IMR-90 (cell line): ENCODE results near the gene ACOX1. TPM values are rescaled to one million over a fixed set of nuclear protein-coding genes. Genes with fewer than 3 reads are reported as not detected.

Experiments
- ATAC-seq: fragments of 200-7000 bp; cut with Tn5 transposase; 2 replicates; pipeline ENCODE4 v1.9.1; 2020; ENCODE audit warnings: low read depth, mild to moderate bottlenecking, moderate library complexity
- BruUV-seq: library from RNA; stranded (reverse); fragments of 400-500 nt; replicated peaks from 2 replicates; lab custom pipeline; 2021; lab: Mats Ljungman, UMichigan
- CTCF ChIA-PET: fragments of 300-600 bp; formaldehyde crosslinking; extraction: SDS; loops from one replicate; lab custom pipeline; 2021; ENCODE audit warnings: antibody characterized with exemption; lab: Yijun Ruan, JAX
- POLR2A ChIA-PET: fragments of 300-600 bp; sonication (Branson Sonifier 250); formaldehyde crosslinking; loops from one replicate; lab custom pipeline; 2022; ENCODE audit warnings: antibody characterized with exemption; ENCODE audit not compliant: unreplicated experiment; lab: Charles Lee
- DNase-seq: peaks from one replicate; pipeline ENCODE4 v3.0.0; 2013
- H2AFZ ChIP-seq: replicated peaks from 2 replicates; pipeline ENCODE3; 2013; ENCODE audit warnings: low read length, mild to moderate bottlenecking; ENCODE audit not compliant: poor library complexity
- H2AK5ac ChIP-seq: 2 replicates; pipeline ENCODE4 v1.6.1; 2013; ENCODE audit warnings: low read depth, low read length, inconsistent platforms
- H2AK9ac ChIP-seq: replicated peaks from 2 replicates; pipeline ENCODE3; 2013; ENCODE audit warnings: mild to moderate bottlenecking, low read depth, low read length, moderate library complexity; ENCODE audit not compliant: poor library complexity
- H2BK120ac ChIP-seq: 2 replicates; pipeline ENCODE4 v1.6.1; 2013; ENCODE audit warnings: low read depth, low read length, inconsistent platforms
- H2BK15ac ChIP-seq: 3 replicates; pipeline ENCODE4 v1.6.1; 2013; ENCODE audit warnings: low read depth, low read length, inconsistent platforms
- H2BK20ac ChIP-seq: 2 replicates; pipeline ENCODE4 v1.6.1; 2013; ENCODE audit warnings: low read depth, mild to moderate bottlenecking, inconsistent platforms, low read length, moderate library complexity
- H2BK5ac ChIP-seq: 2 replicates; pipeline ENCODE4 v1.6.1; 2013; ENCODE audit warnings: mild to moderate bottlenecking, low read depth, low read length, inconsistent platforms; ENCODE audit not compliant: poor library complexity, severe bottlenecking
- H3K14ac ChIP-seq: replicated peaks from 2 replicates; pipeline ENCODE4 v1.6.1; 2013; ENCODE audit warnings: low read depth, low read length, inconsistent platforms
- H3K18ac ChIP-seq: 2 replicates; pipeline ENCODE4 v1.6.1; 2013; ENCODE audit warnings: low read depth, low read length, control low read depth
- H3K23ac ChIP-seq: 2 replicates; pipeline ENCODE4 v1.6.1; 2013; ENCODE audit warnings: low read depth, low read length, inconsistent platforms
- H3K27ac ChIP-seq: 2 replicates; pipeline ENCODE4 v1.5.1; 2013; ENCODE audit warnings: mild to moderate bottlenecking, control low read depth, low read length; ENCODE audit not compliant: insufficient read depth
- H3K27me3 ChIP-seq: 2 replicates; pipeline ENCODE4 v1.6.1; 2013; ENCODE audit warnings: low read length; ENCODE audit not compliant: control insufficient read depth, insufficient read depth
- H3K36me3 ChIP-seq: 2 replicates; pipeline ENCODE4 v1.6.1; 2013; ENCODE audit warnings: low read length, mixed read lengths; ENCODE audit not compliant: control insufficient read depth, insufficient read depth
- H3K4ac ChIP-seq: 2 replicates; pipeline ENCODE4 v1.6.1; 2013; ENCODE audit warnings: low read depth, low read length, inconsistent platforms
- H3K4me1 ChIP-seq: 2 replicates; pipeline ENCODE4 v1.6.1; 2013; ENCODE audit warnings: low read length, mixed read lengths; ENCODE audit not compliant: control insufficient read depth, insufficient read depth
- H3K4me2 ChIP-seq: 2 replicates; pipeline ENCODE4 v1.6.1; 2013; ENCODE audit warnings: low read depth, mild to moderate bottlenecking, control low read depth, low read length, moderate library complexity
- H3K4me3 ChIP-seq: 2 replicates; pipeline ENCODE4 v1.5.1; 2013; ENCODE audit warnings: low read depth, mild to moderate bottlenecking, control low read depth, low read length, moderate library complexity; ENCODE audit not compliant: insufficient read depth
- H3K56ac ChIP-seq: 2 replicates; pipeline ENCODE4 v1.6.1; 2013; ENCODE audit warnings: low read length, inconsistent platforms; ENCODE audit not compliant: insufficient read depth; ENCODE audit errors: extremely low read depth
- H3K79me1 ChIP-seq, 2 experiments: 2 replicates each; pipeline ENCODE4 v1.6.1; 2013; ENCODE audit warnings: low read length in 2 of 2, inconsistent platforms in 1 of 2, low read depth in 1 of 2
- H3K9ac ChIP-seq: 2 replicates; pipeline ENCODE4 v1.6.1; 2013; ENCODE audit warnings: low read depth, low read length, control low read depth
- H3K9me1 ChIP-seq: 2 replicates; pipeline ENCODE4 v1.6.1; 2013; ENCODE audit warnings: low read length, inconsistent platforms; ENCODE audit not compliant: insufficient read depth
- H3K9me3 ChIP-seq: 2 replicates; pipeline ENCODE4 v1.6.1; 2013; ENCODE audit warnings: low read length; ENCODE audit not compliant: control insufficient read depth, insufficient read depth
- H4K20me1 ChIP-seq: 2 replicates; pipeline ENCODE4 v1.6.1; 2013; ENCODE audit warnings: low read length, inconsistent platforms; ENCODE audit not compliant: insufficient read depth
- H4K5ac ChIP-seq: 2 replicates; pipeline ENCODE4 v1.6.1; 2013; ENCODE audit warnings: mild to moderate bottlenecking, low read depth, low read length, control low read depth
- H4K8ac ChIP-seq, 2 experiments: 2 replicates each; pipeline ENCODE4 v1.6.1; 2013; ENCODE audit warnings: low read depth in 2 of 2, low read length in 2 of 2, control low read depth in 1 of 2, inconsistent platforms in 1 of 2
- H4K91ac ChIP-seq: 2 replicates; pipeline ENCODE4 v1.6.1; 2013; ENCODE audit warnings: low read depth, low read length, inconsistent platforms; ENCODE audit not compliant: insufficient read depth
- MAFK ChIP-seq: IDR thresholded peaks from 2 replicates; pipeline ENCODE4 v1.6.1; 2012; ENCODE audit warnings: low read depth, low read length, improper control_type of control experiment
- MAZ ChIP-seq: IDR thresholded peaks from 2 replicates; pipeline ENCODE4 v1.6.1; 2012; ENCODE audit warnings: low read depth, mild to moderate bottlenecking, low read length, improper control_type of control experiment, moderate library complexity, borderline replicate concordance
- MXI1 ChIP-seq: IDR thresholded peaks from 2 replicates; pipeline ENCODE4 v1.6.1; 2012; ENCODE audit warnings: low read depth, mild to moderate bottlenecking, low read length, moderate library complexity, borderline replicate concordance
- POLR2A ChIP-seq: IDR thresholded peaks from 2 replicates; pipeline ENCODE4 v1.6.1; 2012; ENCODE audit warnings: mild to moderate bottlenecking, low read depth, low read length
- RAD21 ChIP-seq: IDR thresholded peaks from 2 replicates; pipeline ENCODE4 v1.6.1; 2012; ENCODE audit warnings: low read length, improper control_type of control experiment
- RCOR1 ChIP-seq: IDR thresholded peaks from 2 replicates; pipeline ENCODE4 v1.6.1; 2012; ENCODE audit warnings: mild to moderate bottlenecking, low read length, improper control_type of control experiment; ENCODE audit not compliant: insufficient replicate concordance
- RFX5 ChIP-seq: IDR thresholded peaks from 2 replicates; pipeline ENCODE4 v1.8.0; 2012; ENCODE audit warnings: low read depth, mild to moderate bottlenecking, low read length, moderate library complexity
- SMC3 ChIP-seq: fragments of 150-350 bp; IDR thresholded peaks from 2 replicates; pipeline ENCODE4 v1.6.1; 2016; ENCODE audit warnings: low read depth, mild to moderate bottlenecking, antibody characterized with exemption, low read length, moderate library complexity
- WGBS, 2 experiments: methylation state at CpG; one replicate each; pipeline versions ENCODE4 v1.1.5 to v1.1.7; 2013; ENCODE audit warnings: missing lambda C conversion rate in 2 of 2; ENCODE audit not compliant: insufficient read length in 1 of 2; ENCODE audit errors: extremely low coverage in 2 of 2; 5-methylcytosine and 5-hydroxymethylcytosine counted together
- dilution Hi-C: fragments of 300-500 bp; cut with HindIII; formaldehyde crosslinking; loops from one replicate; pipeline ENCODE4 v1.14.3; 2018; ENCODE audit warnings: low sequenced_read_pairs; ENCODE audit not compliant: unreplicated experiment
- in situ Hi-C: fragments of 300-500 bp; cut with MboI; formaldehyde crosslinking; loops from 3 replicates; pipeline ENCODE4 v1.14.3; 2019; ENCODE audit warnings: low sequenced_read_pairs, inconsistent platforms, mixed read lengths
- intact Hi-C: fragments of 100-400 bp; cut with micrococcal nuclease; formaldehyde crosslinking; loops from 2 replicates; pipeline ENCODE4 v1.10.0; 2022
- polyA plus RNA-seq, 3 experiments: library from polyadenylated mRNA; depleted of rRNA; stranded (reverse); fragments of >200 nt; gene quantifications; 2 replicates each; pipeline ENCODE4 v1.2.3, GENCODE V29; 2012; ENCODE audit warnings: low replicate concordance in 1 of 3
- total RNA-seq: library from RNA; depleted of rRNA; stranded (reverse); fragments of >200 nt; gene quantifications from 2 replicates; pipeline ENCODE4 v1.2.3, GENCODE V29; 2012
- TF ChIP-seq, protein P1 (sequence below): conservative IDR thresholded peaks from 2 replicates; pipeline ENCODE4 v1.5.1; 2012; ENCODE audit warnings: mild to moderate bottlenecking, low read depth, low read length, improper control_type of control experiment

Gene ACOX1
- total and polyA plus RNA-seq, 2 of the 4 experiments (the other 2 are of a cell fraction): 16.1 to 94.8 TPM

- DNase-seq (no peak), ATAC-seq (no peak)
- ChIA-PET POLR2A (no interaction called here), CTCF (interaction anchor here (1.2 to 1.3 kb wide), 2 partner anchors 90 to 96 kb away, joined by 3 to 4 read pairs; no protein-coding TSS in a partner anchor)
- Histone ChIP-seq H3K36me3 (peaks cover 3% of the 10 kb centered on the region; the same call in 1 of the 2 replicates), H2AK5ac (no peak within 1 kb of the TSS), H2BK120ac (no peak within 1 kb of the TSS), H3K14ac (no peak within 1 kb of the TSS), H2BK5ac (no peak within 1 kb of the TSS), H3K79me1 (peaks cover 0 to 10% of the 10 kb centered on the region in 2 experiments; a peak in 1 of 4 replicates), H3K56ac (no peak within 1 kb of the TSS), H3K4me3 (no peak within 1 kb of the TSS), H3K23ac (no peak within 1 kb of the TSS), H3K4me2 (no peak within 1 kb of the TSS), H2BK15ac (no peak within 1 kb of the TSS), H2BK20ac (no peak within 1 kb of the TSS), H3K9me1 (0 out of 2 replicates have a peak, but pooled peaks cover 7% of the 10 kb centered on the region), H3K27ac (no peak within 1 kb of the TSS), H3K9me3 (no peaks in the 10 kb centered on the region), H3K18ac (no peak within 1 kb of the TSS), H4K20me1 (no peaks in the 10 kb centered on the region), H4K5ac (no peak within 1 kb of the TSS), H3K9ac (no peak within 1 kb of the TSS), H4K8ac (no peak within 1 kb of the TSS), H4K91ac (no peak within 1 kb of the TSS), H2AFZ (no peak within 1 kb of the TSS), H3K4me1 (peaks cover 14% of the 10 kb centered on the region), H3K27me3 (no peaks in the 10 kb centered on the region), H2AK9ac (no peak within 1 kb of the TSS), H3K4ac (no peak within 1 kb of the TSS)
- in situ Hi-C loops: no loop called here
- dilution Hi-C loops: no loop called here
- no peak for TF ChIP-seq MAFK
- no peak for TF ChIP-seq MXI1
- no peak for TF ChIP-seq RCOR1
- TF ChIP-seq POLR2A: no peak
- TF ChIP-seq RFX5: no peak
- no peak for TF ChIP-seq RAD21
- TF ChIP-seq, protein P1, sequence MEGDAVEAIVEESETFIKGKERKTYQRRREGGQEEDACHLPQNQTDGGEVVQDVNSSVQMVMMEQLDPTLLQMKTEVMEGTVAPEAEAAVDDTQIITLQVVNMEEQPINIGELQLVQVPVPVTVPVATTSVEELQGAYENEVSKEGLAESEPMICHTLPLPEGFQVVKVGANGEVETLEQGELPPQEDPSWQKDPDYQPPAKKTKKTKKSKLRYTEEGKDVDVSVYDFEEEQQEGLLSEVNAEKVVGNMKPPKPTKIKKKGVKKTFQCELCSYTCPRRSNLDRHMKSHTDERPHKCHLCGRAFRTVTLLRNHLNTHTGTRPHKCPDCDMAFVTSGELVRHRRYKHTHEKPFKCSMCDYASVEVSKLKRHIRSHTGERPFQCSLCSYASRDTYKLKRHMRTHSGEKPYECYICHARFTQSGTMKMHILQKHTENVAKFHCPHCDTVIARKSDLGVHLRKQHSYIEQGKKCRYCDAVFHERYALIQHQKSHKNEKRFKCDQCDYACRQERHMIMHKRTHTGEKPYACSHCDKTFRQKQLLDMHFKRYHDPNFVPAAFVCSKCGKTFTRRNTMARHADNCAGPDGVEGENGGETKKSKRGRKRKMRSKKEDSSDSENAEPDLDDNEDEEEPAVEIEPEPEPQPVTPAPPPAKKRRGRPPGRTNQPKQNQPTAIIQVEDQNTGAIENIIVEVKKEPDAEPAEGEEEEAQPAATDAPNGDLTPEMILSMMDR: no peak
- no peak for TF ChIP-seq SMC3
- TF ChIP-seq MAZ: no peak
- 92% methylated on average over 14 of the region's 21 CpGs; no CpG with 5 or more reads in 1 of the 2 experiments for WGBS, 2 experiments
- intact Hi-C loops: no loop called here
- BruUV-seq: no TSS peak
Measured at GRCh38 chr17:76000755-76001521, 22.0 kb upstream of the ACOX1 start, which contains the start of gene CDK3. CDK3 (plus strand) TSS chr17:76000855; CDS start chr17:76001426, 571 bp downstream.
